Osteoblast (primary cell): ENCODE measurements around the gene TBC1D24. TPM values are rescaled to one million over a fixed set of nuclear protein-coding genes. Genes with fewer than 3 reads are reported as not detected.

Experiments used
- DNase-seq: peaks from one replicate; pipeline ENCODE4 v3.0.0; 2011; ENCODE audit warnings: low spot score, mixed read lengths; ENCODE audit not compliant: insufficient read length; ENCODE audit errors: missing footprints
- H2AFZ ChIP-seq: 2 replicates; pipeline ENCODE4 v1.6.0; 2011; ENCODE audit warnings: mild to moderate bottlenecking, low read length
- H3K27ac ChIP-seq: 2 replicates; pipeline ENCODE4 v1.5.1; 2011; ENCODE audit warnings: mild to moderate bottlenecking, low read depth, low read length, moderate library complexity
- H3K27me3 ChIP-seq: 2 replicates; pipeline ENCODE4 v1.6.0; 2012; ENCODE audit warnings: mild to moderate bottlenecking, control low read depth, inconsistent platforms, low read length, moderate library complexity; ENCODE audit not compliant: insufficient read depth
- H3K36me3 ChIP-seq: 2 replicates; pipeline ENCODE4 v1.5.1; 2011; ENCODE audit warnings: mild to moderate bottlenecking, low read length, control low read depth, moderate library complexity; ENCODE audit not compliant: insufficient read depth
- H3K4me1 ChIP-seq: 2 replicates; pipeline ENCODE4 v1.5.1; 2011; ENCODE audit warnings: mild to moderate bottlenecking, low read length, control low read depth, moderate library complexity; ENCODE audit not compliant: insufficient read depth
- H3K4me2 ChIP-seq: 2 replicates; pipeline ENCODE4 v1.6.0; 2011; ENCODE audit warnings: mild to moderate bottlenecking, low read length; ENCODE audit not compliant: insufficient read depth
- H3K4me3 ChIP-seq: fragments of 200-600 bp; sonication (generic); 3 replicates; pipeline ENCODE4 v1.5.1; 2012; ENCODE audit warnings: mild to moderate bottlenecking, low read length, inconsistent platforms; ENCODE audit not compliant: insufficient read depth
- H3K79me2 ChIP-seq: 2 replicates; pipeline ENCODE4 v1.6.0; 2012; ENCODE audit warnings: mild to moderate bottlenecking, low read length, control low read depth, inconsistent platforms; ENCODE audit not compliant: insufficient read depth
- H3K9me3 ChIP-seq: 2 replicates; pipeline ENCODE4 v1.5.1; 2011; ENCODE audit warnings: low read depth, low read length, control low read depth
- H4K20me1 ChIP-seq: 2 replicates; pipeline ENCODE4 v1.6.0; 2012; ENCODE audit warnings: mild to moderate bottlenecking, low read length, control low read depth; ENCODE audit not compliant: insufficient read depth
- total RNA-seq: library from RNA; depleted of rRNA; stranded (reverse); fragments of >200 nt; gene quantifications from 2 replicates; pipeline ENCODE4 v1.2.3, GENCODE V29; 2012
- TF ChIP-seq, protein P1 (sequence below): IDR thresholded peaks from 2 replicates; pipeline ENCODE4 v1.5.1; 2011; ENCODE audit warnings: mild to moderate bottlenecking, low read depth, low read length, moderate library complexity; ENCODE audit errors: extremely low read depth

TBC1D24 gene
- total RNA-seq, 1 donor = 16.6 TPM

DNA sequence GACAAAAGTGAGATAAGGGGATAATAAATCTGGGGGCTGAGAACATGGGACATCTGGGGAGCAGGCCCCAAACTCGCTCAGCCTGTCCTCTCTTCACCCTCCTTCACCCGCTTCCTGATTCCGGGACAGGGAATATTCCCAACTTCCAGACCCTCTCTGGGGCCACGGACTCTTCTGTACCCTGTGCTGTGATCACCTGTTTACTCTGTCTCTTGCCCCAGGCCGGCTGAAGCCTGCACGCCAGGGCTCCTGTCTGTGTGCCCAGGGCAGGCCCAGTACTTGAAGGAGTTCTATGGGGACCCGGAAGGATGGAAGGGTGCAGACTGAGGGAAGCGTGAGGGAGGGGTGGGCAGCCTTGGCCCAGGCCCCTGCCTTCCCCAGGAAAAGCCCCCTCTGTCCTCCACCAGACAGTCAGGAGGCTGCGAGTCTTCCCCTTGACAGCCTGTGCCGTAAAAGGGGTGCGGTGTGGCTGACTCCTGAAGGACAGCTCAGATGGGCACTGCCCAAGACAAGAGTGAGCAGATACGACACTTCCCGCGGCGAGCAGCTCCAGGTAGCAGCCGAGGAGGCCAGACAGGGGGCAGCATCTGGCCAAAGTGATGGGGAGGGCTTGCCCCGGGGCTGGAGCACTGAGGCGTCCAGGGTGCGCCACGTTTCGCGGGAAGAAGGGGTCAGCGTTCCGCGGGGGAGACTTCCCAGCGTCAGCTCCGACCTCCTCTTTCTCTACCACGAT is 46.7 kb upstream of the TBC1D24 start:
- Histone ChIP-seq H2AFZ (peak overlapping the region; percentile 93), H3K4me2 (peak overlapping the region; percentile 89), H3K9me3 (no peaks in the 10 kb centered on the region), H3K4me1 (peaks cover 10% of the 10 kb centered on the region), H3K36me3 (peaks cover 15% of the 10 kb centered on the region), H3K27ac (peak overlapping the region; percentile 75), H4K20me1 (peaks cover 6% of the 10 kb centered on the region), H3K4me3 (peak overlapping the region; percentile 87), H3K79me2 (peaks cover 35% of the 10 kb centered on the region), H3K27me3 (no peaks in the 10 kb centered on the region)
- TF ChIP-seq, protein P1, sequence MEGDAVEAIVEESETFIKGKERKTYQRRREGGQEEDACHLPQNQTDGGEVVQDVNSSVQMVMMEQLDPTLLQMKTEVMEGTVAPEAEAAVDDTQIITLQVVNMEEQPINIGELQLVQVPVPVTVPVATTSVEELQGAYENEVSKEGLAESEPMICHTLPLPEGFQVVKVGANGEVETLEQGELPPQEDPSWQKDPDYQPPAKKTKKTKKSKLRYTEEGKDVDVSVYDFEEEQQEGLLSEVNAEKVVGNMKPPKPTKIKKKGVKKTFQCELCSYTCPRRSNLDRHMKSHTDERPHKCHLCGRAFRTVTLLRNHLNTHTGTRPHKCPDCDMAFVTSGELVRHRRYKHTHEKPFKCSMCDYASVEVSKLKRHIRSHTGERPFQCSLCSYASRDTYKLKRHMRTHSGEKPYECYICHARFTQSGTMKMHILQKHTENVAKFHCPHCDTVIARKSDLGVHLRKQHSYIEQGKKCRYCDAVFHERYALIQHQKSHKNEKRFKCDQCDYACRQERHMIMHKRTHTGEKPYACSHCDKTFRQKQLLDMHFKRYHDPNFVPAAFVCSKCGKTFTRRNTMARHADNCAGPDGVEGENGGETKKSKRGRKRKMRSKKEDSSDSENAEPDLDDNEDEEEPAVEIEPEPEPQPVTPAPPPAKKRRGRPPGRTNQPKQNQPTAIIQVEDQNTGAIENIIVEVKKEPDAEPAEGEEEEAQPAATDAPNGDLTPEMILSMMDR = peak; percentile 13
- DNase-seq = peak; percentile 85

DNA sequence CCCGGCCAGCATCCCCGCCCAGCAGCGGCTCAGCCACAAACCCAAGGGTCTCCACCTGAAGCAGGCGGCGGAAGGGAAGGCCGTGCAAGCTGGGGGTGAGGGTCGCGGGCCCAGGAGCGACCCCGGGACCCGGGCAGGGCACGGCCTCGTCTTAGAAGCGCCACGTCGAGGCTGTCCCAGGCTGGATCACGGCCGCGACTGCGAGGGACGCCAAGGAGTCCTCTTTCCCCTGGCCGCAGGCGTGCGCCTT is 46.2 kb upstream of the TBC1D24 start:
- DNase-seq = no peak
- TF ChIP-seq, protein P1 = no peak
- Histone ChIP-seq H3K27ac (peak overlapping the region; percentile 75), H3K4me2 (peak overlapping the region; percentile 89), H3K4me1 (peaks cover 10% of the 10 kb centered on the region), H3K4me3 (peak overlapping the region; percentile 87), H3K27me3 (no peaks in the 10 kb centered on the region), H4K20me1 (peaks cover 6% of the 10 kb centered on the region), H3K36me3 (peaks cover 18% of the 10 kb centered on the region), H2AFZ (peak overlapping the region; percentile 93), H3K79me2 (peaks cover 38% of the 10 kb centered on the region), H3K9me3 (no peaks in the 10 kb centered on the region)

DNA sequence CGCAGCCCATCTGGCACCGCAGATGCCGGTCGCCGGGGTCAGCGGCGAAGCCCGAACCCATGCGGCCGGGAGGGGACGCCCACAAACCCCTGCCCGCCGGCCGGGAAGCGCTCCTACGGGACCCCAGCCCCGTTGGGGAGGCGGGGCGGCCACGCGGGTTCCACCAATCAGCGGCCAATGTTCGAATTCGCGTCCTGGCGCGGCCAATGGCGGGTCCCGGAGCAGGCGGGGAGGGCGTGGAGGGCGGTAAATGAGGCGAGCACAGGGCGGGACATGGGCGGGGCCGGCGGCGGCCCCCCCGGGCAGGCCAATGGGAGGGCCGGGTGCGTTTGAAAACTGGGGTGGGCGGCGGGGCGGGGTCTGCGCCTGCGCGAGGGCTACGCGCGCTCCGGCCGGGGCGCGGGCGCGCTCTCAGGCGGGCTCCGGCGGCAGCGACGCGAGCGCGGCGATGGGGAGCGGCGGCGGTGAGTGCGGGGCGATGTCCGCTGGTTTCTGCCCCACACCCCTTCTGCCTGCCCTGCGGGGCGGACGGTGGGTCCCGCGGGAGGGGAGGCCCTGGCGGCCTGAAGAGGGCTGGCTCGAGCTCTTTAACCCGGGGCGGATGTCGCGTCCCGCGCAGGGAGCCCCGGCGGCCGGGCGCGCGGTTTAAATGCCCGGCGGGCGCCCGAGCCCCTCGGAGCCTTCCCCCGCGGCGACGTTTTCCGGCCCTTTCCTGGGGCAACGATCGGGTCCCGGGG is 45.7 kb upstream of the TBC1D24 start, which contains the start of gene CCNF:
Gene CCNF (plus strand): TSS at position 414 of the 737 bp plus-strand sequence. CDS start 35 bp downstream, at position 449.
- Histone ChIP-seq H3K27me3 (no peaks in the 10 kb centered on the region), H3K79me2 (peaks cover 39% of the 10 kb centered on the region), H4K20me1 (peaks cover 6% of the 10 kb centered on the region), H3K4me3 (peak within 1 kb of the TSS; percentile 87), H2AFZ (peak within 1 kb of the TSS; percentile 93), H3K4me1 (peaks cover 10% of the 10 kb centered on the region), H3K9me3 (no peaks in the 10 kb centered on the region), H3K27ac (peak within 1 kb of the TSS; percentile 75), H3K4me2 (peak within 1 kb of the TSS; percentile 89), H3K36me3 (peaks cover 21% of the 10 kb centered on the region)
- peak; percentile 100 for DNase-seq
- TF ChIP-seq, protein P1 = no peak
